Stimulated activated CD4-positive, alpha-beta T cell treated with anti-CD3 and anti-CD28 coated beads, Interleukin-4, amount 100 ng/mL, for 48 hours (primary cell): Measurements from ENCODE around the gene VASP.

Experiments used
- DNase-seq, 2 donors: peaks; one replicate each; pipeline ENCODE4 v3.0.0-alpha.2; 2020; ENCODE audit warnings: low read depth in 2 of 2

VASP gene

GRCh38 chr19:45514376-45515051 is 7.2 kb downstream of the VASP start:
- no peak for DNase-seq

GRCh38 chr19:45515081-45515624 is 7.9 kb downstream of the VASP start:
- no peak for DNase-seq

GRCh38 chr19:45515807-45516401 is 8.6 kb downstream of the VASP start:
- no peak for DNase-seq

GRCh38 chr19:45517238-45517637 is 10.0 kb downstream of the VASP start:
- DNase-seq = no peak

- DNase-seq = no peak
These were observed 10.6 kb downstream of the VASP start for GRCh38 chr19:45517641-45518468.

- no peak for DNase-seq
These were observed 11.2 kb downstream of the VASP start for GRCh38 chr19:45518469-45518826.

- DNase-seq = no peak
These were observed 15.0 kb downstream of the VASP start for GRCh38 chr19:45522010-45522941.

GRCh38 chr19:45523642-45524256 is 16.5 kb downstream of the VASP start:
- peak; percentile 57 to 64 for DNase-seq

GRCh38 chr19:45524575-45525129 is 17.4 kb downstream of the VASP start:
- DNase-seq = no peak

- DNase-seq = no peak
These were observed 18.9 kb downstream of the VASP start for GRCh38 chr19:45526143-45526542.

GRCh38 chr19:45526971-45527370 is 19.7 kb downstream of the VASP start:
- no peak for DNase-seq

GRCh38 chr19:45527731-45528130 is 20.5 kb downstream of the VASP start:
- no peak for DNase-seq

GRCh38 chr19:45528149-45528743 is 21.0 kb downstream of the VASP start:
- no peak for DNase-seq

- no peak for DNase-seq
These were observed 21.6 kb downstream of the VASP start for GRCh38 chr19:45528744-45529419.

- DNase-seq = no peak
These were observed 22.1 kb downstream of the VASP start for GRCh38 chr19:45529420-45529785.

- no peak for DNase-seq
These were observed 24.1 kb downstream of the VASP start for GRCh38 chr19:45531349-45531748.

GRCh38 chr19:45539459-45539858 is 32.2 kb downstream of the VASP start:
- no peak for DNase-seq

- no peak for DNase-seq
These were observed 35.0 kb downstream of the VASP start for GRCh38 chr19:45542234-45542668.

- DNase-seq = no peak
These were observed 40.0 kb downstream of the VASP start for GRCh38 chr19:45547211-45547770.
